HL-60 (cell line): ENCODE measurements around the gene SH3RF3.

Source experiments
- POLR2AphosphoS5 ChIP-seq: IDR thresholded peaks from 2 replicates; pipeline ENCODE4 v1.6.1; 2012; ENCODE audit warnings: low read depth
- TF ChIP-seq, protein P1 (sequence below): IDR thresholded peaks from 2 replicates; pipeline ENCODE4 v1.6.1; 2012; ENCODE audit warnings: low read depth; ENCODE audit not compliant: insufficient replicate concordance

DNA sequence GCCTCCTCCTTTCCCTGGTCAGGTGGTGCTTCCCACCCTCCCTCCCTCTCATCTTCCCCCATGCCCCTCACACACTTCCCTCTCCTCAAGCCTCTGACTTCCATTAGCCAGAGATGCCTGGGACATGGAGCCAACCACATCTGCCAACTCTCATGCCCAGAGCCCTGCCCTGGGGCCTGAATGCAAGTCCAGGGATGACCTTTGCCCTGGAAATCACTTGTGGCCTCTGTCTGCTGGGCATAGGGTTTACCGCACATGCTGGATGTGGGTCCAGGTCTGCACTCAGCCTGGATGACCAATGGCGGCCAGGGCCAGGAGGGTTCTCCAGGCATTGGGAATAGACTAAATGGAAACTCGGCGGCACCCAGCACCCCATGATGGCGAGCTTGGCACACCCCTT, 385.9 kb downstream of the SH3RF3 start:
- TF ChIP-seq POLR2AphosphoS5 = no peak
- TF ChIP-seq, protein P1, sequence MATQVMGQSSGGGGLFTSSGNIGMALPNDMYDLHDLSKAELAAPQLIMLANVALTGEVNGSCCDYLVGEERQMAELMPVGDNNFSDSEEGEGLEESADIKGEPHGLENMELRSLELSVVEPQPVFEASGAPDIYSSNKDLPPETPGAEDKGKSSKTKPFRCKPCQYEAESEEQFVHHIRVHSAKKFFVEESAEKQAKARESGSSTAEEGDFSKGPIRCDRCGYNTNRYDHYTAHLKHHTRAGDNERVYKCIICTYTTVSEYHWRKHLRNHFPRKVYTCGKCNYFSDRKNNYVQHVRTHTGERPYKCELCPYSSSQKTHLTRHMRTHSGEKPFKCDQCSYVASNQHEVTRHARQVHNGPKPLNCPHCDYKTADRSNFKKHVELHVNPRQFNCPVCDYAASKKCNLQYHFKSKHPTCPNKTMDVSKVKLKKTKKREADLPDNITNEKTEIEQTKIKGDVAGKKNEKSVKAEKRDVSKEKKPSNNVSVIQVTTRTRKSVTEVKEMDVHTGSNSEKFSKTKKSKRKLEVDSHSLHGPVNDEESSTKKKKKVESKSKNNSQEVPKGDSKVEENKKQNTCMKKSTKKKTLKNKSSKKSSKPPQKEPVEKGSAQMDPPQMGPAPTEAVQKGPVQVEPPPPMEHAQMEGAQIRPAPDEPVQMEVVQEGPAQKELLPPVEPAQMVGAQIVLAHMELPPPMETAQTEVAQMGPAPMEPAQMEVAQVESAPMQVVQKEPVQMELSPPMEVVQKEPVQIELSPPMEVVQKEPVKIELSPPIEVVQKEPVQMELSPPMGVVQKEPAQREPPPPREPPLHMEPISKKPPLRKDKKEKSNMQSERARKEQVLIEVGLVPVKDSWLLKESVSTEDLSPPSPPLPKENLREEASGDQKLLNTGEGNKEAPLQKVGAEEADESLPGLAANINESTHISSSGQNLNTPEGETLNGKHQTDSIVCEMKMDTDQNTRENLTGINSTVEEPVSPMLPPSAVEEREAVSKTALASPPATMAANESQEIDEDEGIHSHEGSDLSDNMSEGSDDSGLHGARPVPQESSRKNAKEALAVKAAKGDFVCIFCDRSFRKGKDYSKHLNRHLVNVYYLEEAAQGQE = no peak
